Measurements from ENCODE around the gene RRM1. TPM values are rescaled to one million over a fixed set of nuclear protein-coding genes. Genes with fewer than 3 reads are reported as not detected.
A peak's percentile ranks its signal among the peaks of the same experiment; 100 is the strongest.

Gene RRM1
- total RNA-seq, 3 donors from 2014 or later = 29.5 to 63.4 (median 36.3) TPM

GRCh38 chr11:4071325-4071724 is 23.3 kb upstream of the RRM1 start:
- TF ChIP-seq CTCF (IDR thresholded peaks at IDR 0.05) = no peak
- H3K9me3 ChIP-seq = no peaks in the 10 kb centered on the region
- ATAC-seq (no peak), DNase-seq (no peak)
- no peak overlapping the region for H3K4me3 ChIP-seq
- intact Hi-C loops (cut with DNase I, micrococcal nuclease) = loop anchor here in 1 of 2 donors (5.0 kb wide), 1 partner anchor 224 kb away; no protein-coding TSS in a partner anchor
- no peaks in the 10 kb centered on the region for H3K36me3 ChIP-seq (ENCODE audit: low read depth)
- peaks cover 6% of the 10 kb centered on the region for H3K4me1 ChIP-seq (ENCODE audit: low read depth)

- Histone ChIP-seq H3K4me3 (no peak overlapping the region), H3K4me1 (ENCODE audit: low read depth) (peaks cover 6% of the 10 kb centered on the region), H3K9me3 (no peaks in the 10 kb centered on the region), H3K36me3 (ENCODE audit: low read depth) (no peaks in the 10 kb centered on the region)
- ATAC-seq (no peak), DNase-seq (no peak)
- intact Hi-C loops (cut with DNase I, micrococcal nuclease) = loop anchor here (2.0 to 5.0 kb wide), 2 partner anchors 223 to 225 kb away; no protein-coding TSS in a partner anchor
- TF ChIP-seq CTCF (IDR thresholded peaks at IDR 0.05) = no peak
Measured at GRCh38 chr11:4071914-4072313, 22.7 kb upstream of the RRM1 start.

DNA sequence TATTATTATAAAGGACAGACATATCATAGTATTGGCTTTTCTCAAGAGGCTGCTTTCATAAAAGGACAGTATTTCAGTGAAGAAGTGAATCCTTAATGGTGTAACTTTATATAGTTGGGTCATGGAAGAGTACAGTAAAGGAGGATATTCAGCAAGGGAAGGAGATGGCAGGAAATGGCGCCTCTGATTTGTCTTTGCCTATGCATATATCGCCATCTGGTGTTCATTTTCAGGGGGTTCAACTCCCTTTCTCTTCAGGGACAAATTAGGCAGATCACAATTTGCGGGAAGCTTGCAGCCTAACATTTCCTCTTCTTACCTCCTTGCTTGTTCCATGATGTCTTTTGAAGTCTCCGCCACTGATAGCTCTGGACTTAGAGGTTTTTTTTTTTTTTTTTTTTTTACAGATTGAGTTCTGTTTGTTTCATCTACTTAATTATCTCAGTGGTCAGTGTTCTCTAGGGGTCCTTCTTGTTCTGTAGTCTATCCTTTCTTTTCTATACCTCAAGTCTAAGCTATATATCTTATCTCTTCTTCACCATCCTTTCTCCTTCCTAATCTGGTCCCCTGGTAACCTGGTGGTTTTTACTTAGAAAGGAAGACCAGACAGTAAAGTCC is 21.8 kb upstream of the RRM1 start:
- Histone ChIP-seq H3K36me3 (ENCODE audit: low read depth) (no peaks in the 10 kb centered on the region), H3K4me1 (ENCODE audit: low read depth) (peaks cover 6% of the 10 kb centered on the region), H3K9me3 (no peaks in the 10 kb centered on the region), H3K4me3 (no peak overlapping the region)
- TF ChIP-seq CTCF (IDR thresholded peaks at IDR 0.05) = peak; percentile 51
- DNase-seq = peak in 1 of 3 donors; percentile 82
- intact Hi-C loops (cut with DNase I, micrococcal nuclease) = loop anchor here (2.0 to 5.0 kb wide), 2 partner anchors 224 to 225 kb away; no protein-coding TSS in a partner anchor
- ATAC-seq = peak; percentile 95

GRCh38 chr11:4074266-4074665 is 20.3 kb upstream of the RRM1 start:
- TF ChIP-seq CTCF (IDR thresholded peaks at IDR 0.05) = no peak
- H3K4me3 ChIP-seq = no peak overlapping the region
- no peak for DNase-seq
- no peaks in the 10 kb centered on the region for H3K36me3 ChIP-seq (ENCODE audit: low read depth)
- ATAC-seq = no peak
- no peaks in the 10 kb centered on the region for H3K9me3 ChIP-seq
- H3K4me1 ChIP-seq (ENCODE audit: low read depth) = peaks cover 6% of the 10 kb centered on the region
- intact Hi-C loops (cut with DNase I, micrococcal nuclease) = loop anchor here in 1 of 2 donors (5.0 kb wide), 1 partner anchor 227 kb away; no protein-coding TSS in a partner anchor

GRCh38 chr11:4076774-4077173 is 17.8 kb upstream of the RRM1 start:
- H3K4me3 ChIP-seq = no peak overlapping the region
- intact Hi-C loops (cut with DNase I, micrococcal nuclease) = no loop called here
- H3K9me3 ChIP-seq = no peaks in the 10 kb centered on the region
- no peak for ATAC-seq
- peaks cover 6% of the 10 kb centered on the region for H3K4me1 ChIP-seq (ENCODE audit: low read depth)
- DNase-seq = no peak
- TF ChIP-seq CTCF (IDR thresholded peaks at IDR 0.05) = no peak
- H3K36me3 ChIP-seq (ENCODE audit: low read depth) = no peaks in the 10 kb centered on the region

Measured in mucosa of descending colon (tissue), 3 donors.